GM23338 (cell line): ENCODE measurements around the gene GPA33. TPM values are rescaled to one million over a fixed set of nuclear protein-coding genes. Genes with fewer than 3 reads are reported as not detected.
A peak's percentile ranks its signal among the peaks of the same experiment; 100 is the strongest.

ENCODE experiments used
- ATAC-seq: fragments of 200-7000 bp; cut with Tn5 transposase; 3 replicates; pipeline ENCODE4 v1.9.1; 2020
- DNase-seq: peaks from one replicate; pipeline ENCODE4 v3.0.0-alpha.2; 2015; ENCODE audit warnings: low spot score
- H2AFZ ChIP-seq: fragments of 200-600 bp; sonication (generic); 2 replicates; pipeline ENCODE4 v1.8.0; 2016; ENCODE audit warnings: antibody characterized with exemption, mild to moderate bottlenecking, moderate library complexity
- H3F3A ChIP-seq: fragments of 200-600 bp; sonication (generic); replicated peaks from 2 replicates; pipeline ENCODE4 v1.8.0; 2017; ENCODE audit warnings: antibody characterized with exemption, mixed run types, low read depth
- H3K27ac ChIP-seq: fragments of 200-600 bp; sonication (generic); 2 replicates; pipeline ENCODE4 v1.6.1; 2016; ENCODE audit warnings: low read depth
- H3K27me3 ChIP-seq: fragments of 200-600 bp; sonication (generic); 2 replicates; pipeline ENCODE4 v1.8.0; 2016; ENCODE audit warnings: mild to moderate bottlenecking, mixed run types, moderate library complexity; ENCODE audit not compliant: insufficient read depth
- H3K36me3 ChIP-seq: fragments of 200-600 bp; sonication (generic); 2 replicates; pipeline ENCODE4 v1.8.0; 2016; ENCODE audit warnings: mild to moderate bottlenecking; ENCODE audit not compliant: insufficient read depth
- H3K4me1 ChIP-seq: fragments of 200-600 bp; sonication (generic); 2 replicates; pipeline ENCODE4 v1.8.0; 2016; ENCODE audit warnings: mild to moderate bottlenecking, moderate library complexity; ENCODE audit not compliant: insufficient read depth
- H3K4me2 ChIP-seq: fragments of 200-600 bp; sonication (generic); 2 replicates; pipeline ENCODE4 v1.7.1; 2017; ENCODE audit warnings: mixed run types
- H3K4me3 ChIP-seq: fragments of 200-600 bp; sonication (generic); 2 replicates; pipeline ENCODE4 v1.6.1; 2016; ENCODE audit warnings: mixed run types
- H3K79me2 ChIP-seq: fragments of 200-600 bp; sonication (generic); replicated peaks from 2 replicates; pipeline ENCODE4 v1.8.0; 2017; ENCODE audit warnings: mild to moderate bottlenecking; ENCODE audit not compliant: insufficient read depth
- H3K9me2 ChIP-seq: fragments of 200-600 bp; sonication (generic); 2 replicates; pipeline ENCODE4 v1.8.0; 2017; ENCODE audit not compliant: insufficient read depth
- H4K20me1 ChIP-seq: fragments of 200-600 bp; sonication (generic); replicated peaks from 2 replicates; pipeline ENCODE4 v1.8.0; 2017; ENCODE audit warnings: mild to moderate bottlenecking; ENCODE audit not compliant: insufficient read depth
- H3K27ac Mint-ChIP-seq: 2 replicates; pipeline ENCODE4 v1.8.0; 2020; ENCODE audit warnings: inconsistent platforms, mild to moderate bottlenecking, moderate library complexity, mixed read lengths
- H3K27me3 Mint-ChIP-seq: 3 replicates; pipeline ENCODE4 v1.8.0; 2022; ENCODE audit warnings: low read depth, mild to moderate bottlenecking, moderate library complexity, mixed read lengths, inconsistent platforms; ENCODE audit not compliant: insufficient read depth, poor library complexity
- H3K36me3 Mint-ChIP-seq: 3 replicates; pipeline ENCODE4 v1.8.0; 2021; ENCODE audit warnings: low read depth, mild to moderate bottlenecking, inconsistent platforms, moderate library complexity, mixed read lengths
- H3K4me1 Mint-ChIP-seq: 3 replicates; pipeline ENCODE4 v1.8.0; 2020; ENCODE audit warnings: mild to moderate bottlenecking, inconsistent platforms, mixed read lengths
- H3K4me3 Mint-ChIP-seq: 3 replicates; pipeline ENCODE4 v1.8.0; 2021; ENCODE audit warnings: moderate library complexity, mild to moderate bottlenecking, inconsistent platforms, mixed read lengths
- H3K9me3 Mint-ChIP-seq: 3 replicates; pipeline ENCODE4 v1.8.0; 2020; ENCODE audit warnings: moderate library complexity, mild to moderate bottlenecking, inconsistent platforms, mixed read lengths
- CREB1 ChIP-seq: fragments of 250-450 bp; sonication (Bioruptor Pico); IDR thresholded peaks from 2 replicates; pipeline ENCODE4 v1.5.0; 2020; ENCODE audit warnings: low read depth, mild to moderate bottlenecking, moderate library complexity
- ETS1 ChIP-seq: IDR thresholded peaks from 2 replicates; pipeline ENCODE4 v1.6.1; 2016; ENCODE audit warnings: antibody characterized with exemption
- EZH2phosphoT487 ChIP-seq: fragments of 200-600 bp; sonication (generic); IDR thresholded peaks from one replicate; pipeline ENCODE4 v1.8.1; 2018; ENCODE audit warnings: antibody characterized with exemption; ENCODE audit not compliant: unreplicated experiment
- NANOG ChIP-seq: IDR thresholded peaks from 2 replicates; pipeline ENCODE4 v1.6.1; 2016; ENCODE audit warnings: antibody characterized with exemption, borderline replicate concordance
- STAT1 ChIP-seq: IDR thresholded peaks from one replicate; pipeline ENCODE4 v1.6.1; 2016; ENCODE audit warnings: antibody characterized with exemption; ENCODE audit not compliant: unreplicated experiment
- ZNF114 ChIP-seq: fragments of 250-450 bp; sonication (Bioruptor Pico); IDR thresholded peaks from 2 replicates; pipeline ENCODE4 v1.5.0; 2020; ENCODE audit warnings: mild to moderate bottlenecking, moderate library complexity
- ZNF462 ChIP-seq: fragments of 250-450 bp; sonication (Bioruptor Pico); IDR thresholded peaks from 2 replicates; pipeline ENCODE4 v1.5.0; 2020; ENCODE audit warnings: mild to moderate bottlenecking, moderate library complexity
- polyA plus RNA-seq: library from polyadenylated mRNA; unstranded; fragments of >200 nt; fragmentation: Nextera tagmentation; extraction: Ambion mirVana; gene quantifications from 2 replicates; pipeline ENCODE4 v1.2.1, GENCODE V29; 2016
- total RNA-seq: library from RNA; depleted of rRNA; stranded (reverse); fragments of >200 nt; shearing (Covaris generic); gene quantifications from 2 replicates; pipeline ENCODE4 v1.2.3, GENCODE V29; 2014

The GPA33 gene
- total and polyA plus RNA-seq, 2 experiments from 2014 or later: 0.10 to 0.28 TPM

- Histone ChIP-seq H3K27me3 (no peaks in the 10 kb centered on the region), H2AFZ (0 out of 2 replicates have a peak overlapping the region, but pooled peaks have one; percentile 60), H3K36me3 (no peaks in the 10 kb centered on the region), H3K27ac (peak overlapping the region; percentile 81), H3K4me3 (no peak overlapping the region), H4K20me1 (no peaks in the 10 kb centered on the region), H3K9me2 (no peaks in the 10 kb centered on the region), H3F3A (no peaks in the 10 kb centered on the region), H3K79me2 (no peaks in the 10 kb centered on the region), H3K4me2 (peak overlapping the region; percentile 45), H3K4me1 (peaks cover 60% of the 10 kb centered on the region)
- peaks cover 5% of the 10 kb centered on the region; the same call in 1 of the 3 replicates for H3K36me3 Mint-ChIP-seq
- ATAC-seq: peak; percentile 33; the same call in 2 of the 3 replicates
- TF ChIP-seq CREB1 (CRISPR knock-in tag): no peak
- no peak for TF ChIP-seq NANOG
- no peak for TF ChIP-seq ETS1
- no peak for TF ChIP-seq EZH2phosphoT487
- no peak for TF ChIP-seq ZNF114
- TF ChIP-seq STAT1: no peak
- TF ChIP-seq ZNF462 (CRISPR knock-in tag): no peak
- H3K9me3 Mint-ChIP-seq: peaks cover 7% of the 10 kb centered on the region; the same call in 2 of the 3 replicates
- H3K4me3 Mint-ChIP-seq: no peak overlapping the region
- H3K27ac Mint-ChIP-seq: peak overlapping the region; percentile 23; the same call in 1 of the 2 replicates
- H3K4me1 Mint-ChIP-seq: peaks cover 43% of the 10 kb centered on the region
- peak; percentile 34 for DNase-seq
- no peaks in the 10 kb centered on the region for H3K27me3 Mint-ChIP-seq
Measured at GRCh38 chr1:167137793-167138510, 47.8 kb upstream of the GPA33 start.
